Adrenal gland (tissue), 5 donors: ENCODE results near the gene SGMS1.

Experiments used
- CTCF ChIP-seq, 6 experiments: fragments of 450-650 bp in 4 of 6; fragments of 200-600 bp in 2 of 6; sonication (generic) in 1 of 6; IDR thresholded peaks; 1 replicate in 5 of 6; 2 replicates in 1 of 6; pipeline versions ENCODE4 v1.5.1 to v1.8.0; 2016 to 2021; ENCODE audit warnings: antibody characterized with exemption in 6 of 6, mild to moderate bottlenecking in 2 of 6, moderate library complexity in 1 of 6
- POLR2A ChIP-seq, 2 donors: fragments of 450-650 bp; IDR thresholded peaks; one replicate each; pipeline ENCODE4 v1.6.1; 2017; ENCODE audit warnings: antibody characterized with exemption in 2 of 2, mild to moderate bottlenecking in 2 of 2, moderate library complexity in 1 of 2
- donor health status: DM: no; HTN: no; CAD: no.

DNA sequence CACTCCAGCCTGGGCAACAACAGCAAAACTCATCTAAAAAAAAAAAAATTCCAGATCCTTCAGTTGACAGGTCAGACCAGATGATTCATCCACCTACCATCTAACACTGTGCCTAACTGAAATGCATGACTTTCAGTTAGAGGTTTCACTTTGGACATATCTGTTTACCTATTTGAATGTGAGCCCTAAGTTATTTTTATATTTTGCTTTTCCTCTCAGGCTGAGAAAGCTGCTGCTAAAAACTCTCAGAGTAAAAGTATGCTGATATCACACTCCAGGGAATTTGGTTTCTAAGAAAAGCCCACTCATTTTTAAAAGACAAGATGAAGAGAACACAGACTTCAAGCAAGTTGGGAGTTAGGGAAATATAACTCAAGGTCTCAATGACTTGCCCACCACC, 126.0 kb downstream of the SGMS1 start:
- TF ChIP-seq CTCF (IDR thresholded peaks at IDR 0.05) (no peak), POLR2A (IDR thresholded peaks at IDR 0.05) (no peak)
